HEK293T (cell line): Measurements from ENCODE around the gene CCNYL1.

Experiments
- ARNT ChIP-seq: fragments of 450-650 bp; IDR thresholded peaks from 2 replicates; pipeline ENCODE4 v1.6.1; 2017; ENCODE audit warnings: mild to moderate bottlenecking
- BHLHE40 ChIP-seq: fragments of 450-650 bp; IDR thresholded peaks from 2 replicates; pipeline ENCODE4 v1.6.1; 2016; ENCODE audit warnings: mild to moderate bottlenecking, moderate library complexity, borderline replicate concordance
- ELF4 ChIP-seq: fragments of 450-650 bp; IDR thresholded peaks from 2 replicates; pipeline ENCODE4 v1.6.1; 2017; ENCODE audit warnings: antibody characterized with exemption
- FOXK2 ChIP-seq: fragments of 450-650 bp; IDR thresholded peaks from 2 replicates; pipeline ENCODE4 v1.6.1; 2016; ENCODE audit warnings: mild to moderate bottlenecking
- FOXM1 ChIP-seq: fragments of 450-650 bp; IDR thresholded peaks from 2 replicates; pipeline ENCODE4 v1.6.1; 2017; ENCODE audit warnings: mild to moderate bottlenecking, borderline replicate concordance
- L3MBTL2 ChIP-seq: fragments of 450-650 bp; conservative IDR thresholded peaks from 2 replicates; pipeline ENCODE4 v1.6.1; 2016; ENCODE audit warnings: mild to moderate bottlenecking
- NFRKB ChIP-seq: fragments of 450-650 bp; IDR thresholded peaks from 2 replicates; pipeline ENCODE4 v1.6.1; 2016; ENCODE audit warnings: mild to moderate bottlenecking, moderate library complexity
- SP1 ChIP-seq: fragments of 450-650 bp; IDR thresholded peaks from 2 replicates; pipeline ENCODE4 v1.6.1; 2017
- SUZ12 ChIP-seq: fragments of 450-650 bp; IDR thresholded peaks from 2 replicates; pipeline ENCODE4 v1.6.1; 2016; ENCODE audit warnings: mild to moderate bottlenecking
- TARDBP ChIP-seq: fragments of 450-650 bp; IDR thresholded peaks from 2 replicates; pipeline ENCODE4 v1.6.1; 2016
- TF ChIP-seq, protein P1 (sequence below): fragments of 450-650 bp; IDR thresholded peaks from 2 replicates; pipeline ENCODE4 v1.6.1; 2016

DNA sequence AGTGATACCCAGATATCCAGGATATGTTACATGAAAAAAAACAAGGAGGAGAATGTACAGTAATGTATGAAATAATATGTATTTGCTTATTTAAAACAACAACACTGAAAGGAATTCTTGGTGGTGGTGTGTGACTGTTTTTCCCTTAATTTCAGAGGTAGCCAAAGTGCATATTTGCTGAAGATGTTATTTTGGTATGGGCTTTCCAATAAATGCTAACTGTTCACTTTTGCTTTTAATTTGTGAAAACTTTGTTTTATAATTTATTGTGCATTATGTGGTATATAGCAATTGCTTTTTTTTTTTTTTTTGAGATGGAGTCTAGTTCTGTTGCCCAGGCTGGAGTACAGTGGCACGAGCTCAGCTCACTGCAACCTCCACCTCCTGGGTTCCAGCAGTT lies 7.6 kb downstream of the CCNYL1 start:
- no peak for TF ChIP-seq ARNT
- TF ChIP-seq BHLHE40: no peak
- TF ChIP-seq SP1: no peak
- TF ChIP-seq TARDBP: no peak
- TF ChIP-seq, protein P1, sequence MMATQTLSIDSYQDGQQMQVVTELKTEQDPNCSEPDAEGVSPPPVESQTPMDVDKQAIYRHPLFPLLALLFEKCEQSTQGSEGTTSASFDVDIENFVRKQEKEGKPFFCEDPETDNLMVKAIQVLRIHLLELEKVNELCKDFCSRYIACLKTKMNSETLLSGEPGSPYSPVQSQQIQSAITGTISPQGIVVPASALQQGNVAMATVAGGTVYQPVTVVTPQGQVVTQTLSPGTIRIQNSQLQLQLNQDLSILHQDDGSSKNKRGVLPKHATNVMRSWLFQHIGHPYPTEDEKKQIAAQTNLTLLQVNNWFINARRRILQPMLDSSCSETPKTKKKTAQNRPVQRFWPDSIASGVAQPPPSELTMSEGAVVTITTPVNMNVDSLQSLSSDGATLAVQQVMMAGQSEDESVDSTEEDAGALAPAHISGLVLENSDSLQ: no peak
- TF ChIP-seq FOXM1: no peak
- no peak for TF ChIP-seq NFRKB
- no peak for TF ChIP-seq SUZ12
- no peak for TF ChIP-seq L3MBTL2
- no peak for TF ChIP-seq FOXK2
- no peak for TF ChIP-seq ELF4
